HepG2 (cell line): ENCODE measurements around the gene CASZ1.

Experiments used
- ARNTL ChIP-seq: sonication (generic); formaldehyde crosslinking; IDR thresholded peaks from 2 replicates; pipeline ENCODE4 v1.4.0; 2020; ENCODE audit warnings: mild to moderate bottlenecking, missing genetic modification reagents
- MYC ChIP-seq: sonication (generic); formaldehyde crosslinking; IDR thresholded peaks from 2 replicates; pipeline ENCODE4 v1.9.0; 2021; ENCODE audit warnings: missing genetic modification reagents, borderline replicate concordance
- POLR2A ChIP-seq, 2 experiments: IDR thresholded peaks; 2 replicates each; pipeline ENCODE4 v1.6.1; 2011; ENCODE audit warnings: low read depth in 2 of 2, low read length in 2 of 2, mild to moderate bottlenecking in 1 of 2, moderate library complexity in 1 of 2; ENCODE audit not compliant: insufficient read depth in 1 of 2
- RAD21 ChIP-seq: fragments of 450-650 bp; formaldehyde crosslinking; IDR thresholded peaks from 2 replicates; pipeline ENCODE4 v1.5.0; 2020; ENCODE audit warnings: mild to moderate bottlenecking
- SRSF4 ChIP-seq: fragments of 200-400 bp; formaldehyde crosslinking; IDR thresholded peaks from one replicate; pipeline ENCODE4 v1.6.1; 2018; ENCODE audit warnings: mild to moderate bottlenecking, low read depth, low read length, moderate library complexity; ENCODE audit not compliant: poor library complexity, severe bottlenecking
- ZNF230 ChIP-seq: sonication (generic); formaldehyde crosslinking; IDR thresholded peaks from 2 replicates; pipeline ENCODE4 v1.4.0; 2020; ENCODE audit warnings: mild to moderate bottlenecking, missing genetic modification reagents
- ZNF292 ChIP-seq: sonication (generic); formaldehyde crosslinking; IDR thresholded peaks from 2 replicates; pipeline ENCODE4 v1.8.1; 2022; ENCODE audit warnings: mild to moderate bottlenecking, low read depth, missing genetic modification reagents, borderline replicate concordance
- TF ChIP-seq, protein P1 (sequence below): sonication (generic); formaldehyde crosslinking; IDR thresholded peaks from 2 replicates; pipeline ENCODE4 v1.4.0; 2020; ENCODE audit warnings: mild to moderate bottlenecking, missing genetic modification reagents
- TF ChIP-seq, protein P2 (sequence below): sonication (generic); formaldehyde crosslinking; IDR thresholded peaks from 2 replicates; pipeline ENCODE4 v1.4.0; 2020; ENCODE audit warnings: missing genetic modification reagents, mild to moderate bottlenecking, borderline replicate concordance
- TF ChIP-seq, protein P3 (sequence below): sonication (generic); formaldehyde crosslinking; IDR thresholded peaks from 2 replicates; pipeline ENCODE4 v1.4.0; 2020; ENCODE audit warnings: mild to moderate bottlenecking, missing genetic modification reagents

DNA sequence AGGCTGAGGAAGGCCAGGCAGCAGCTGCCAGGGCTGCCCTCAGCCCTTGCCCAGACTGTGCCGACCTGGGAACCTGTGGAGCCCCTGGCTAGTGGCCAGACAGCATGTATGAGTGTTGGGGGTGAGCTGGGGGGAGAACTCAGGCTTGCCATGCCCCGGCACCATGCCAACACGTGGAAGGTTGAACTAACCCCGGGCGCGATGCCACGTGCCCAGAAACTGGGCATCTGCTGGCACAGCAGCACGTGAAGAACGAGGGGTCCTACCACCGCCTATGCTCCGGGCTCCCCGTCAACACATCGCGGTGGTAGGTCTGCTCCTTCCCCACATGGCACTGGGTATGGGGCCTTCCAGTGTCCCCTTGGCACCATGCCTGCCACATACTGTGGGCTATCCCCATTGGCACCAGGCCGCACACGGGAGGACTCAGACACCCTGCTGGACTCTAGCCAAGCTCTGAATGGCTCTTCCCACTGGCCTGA lies 68.7 kb downstream of the CASZ1 start:
- TF ChIP-seq SRSF4 (no peak), ZNF230 (no peak), ARNTL (CRISPR knock-in tag) (no peak), POLR2A (IDR thresholded peaks at IDR 0.05; ENCODE audit: insufficient read depth in 1 of 2, low read depth in 2 of 2, low read length in 2 of 2) (no peak), RAD21 (CRISPR knock-in tag) (no peak), ZNF292 (CRISPR knock-in tag) (no peak), MYC (CRISPR knock-in tag) (no peak)
- TF ChIP-seq, protein P1, sequence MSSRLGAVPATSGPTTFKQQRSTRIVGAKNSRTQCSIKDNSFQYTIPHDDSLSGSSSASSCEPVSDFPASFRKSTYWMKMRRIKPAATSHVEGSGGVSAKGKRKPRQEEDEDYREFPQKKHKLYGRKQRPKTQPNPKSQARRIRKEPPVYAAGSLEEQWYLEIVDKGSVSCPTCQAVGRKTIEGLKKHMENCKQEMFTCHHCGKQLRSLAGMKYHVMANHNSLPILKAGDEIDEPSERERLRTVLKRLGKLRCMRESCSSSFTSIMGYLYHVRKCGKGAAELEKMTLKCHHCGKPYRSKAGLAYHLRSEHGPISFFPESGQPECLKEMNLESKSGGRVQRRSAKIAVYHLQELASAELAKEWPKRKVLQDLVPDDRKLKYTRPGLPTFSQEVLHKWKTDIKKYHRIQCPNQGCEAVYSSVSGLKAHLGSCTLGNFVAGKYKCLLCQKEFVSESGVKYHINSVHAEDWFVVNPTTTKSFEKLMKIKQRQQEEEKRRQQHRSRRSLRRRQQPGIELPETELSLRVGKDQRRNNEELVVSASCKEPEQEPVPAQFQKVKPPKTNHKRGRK (CRISPR knock-in tag), result no peak
- TF ChIP-seq, protein P2, sequence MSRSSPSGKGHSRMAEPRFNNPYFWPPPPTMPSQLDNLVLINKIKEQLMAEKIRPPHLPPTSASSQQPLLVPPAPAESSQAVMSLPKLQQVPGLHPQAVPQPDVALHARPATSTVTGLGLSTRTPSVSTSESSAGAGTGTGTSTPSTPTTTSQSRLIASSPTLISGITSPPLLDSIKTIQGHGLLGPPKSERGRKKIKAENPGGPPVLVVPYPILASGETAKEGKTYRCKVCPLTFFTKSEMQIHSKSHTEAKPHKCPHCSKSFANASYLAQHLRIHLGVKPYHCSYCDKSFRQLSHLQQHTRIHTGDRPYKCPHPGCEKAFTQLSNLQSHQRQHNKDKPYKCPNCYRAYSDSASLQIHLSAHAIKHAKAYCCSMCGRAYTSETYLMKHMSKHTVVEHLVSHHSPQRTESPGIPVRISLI (CRISPR knock-in tag), result no peak
- TF ChIP-seq, protein P3, sequence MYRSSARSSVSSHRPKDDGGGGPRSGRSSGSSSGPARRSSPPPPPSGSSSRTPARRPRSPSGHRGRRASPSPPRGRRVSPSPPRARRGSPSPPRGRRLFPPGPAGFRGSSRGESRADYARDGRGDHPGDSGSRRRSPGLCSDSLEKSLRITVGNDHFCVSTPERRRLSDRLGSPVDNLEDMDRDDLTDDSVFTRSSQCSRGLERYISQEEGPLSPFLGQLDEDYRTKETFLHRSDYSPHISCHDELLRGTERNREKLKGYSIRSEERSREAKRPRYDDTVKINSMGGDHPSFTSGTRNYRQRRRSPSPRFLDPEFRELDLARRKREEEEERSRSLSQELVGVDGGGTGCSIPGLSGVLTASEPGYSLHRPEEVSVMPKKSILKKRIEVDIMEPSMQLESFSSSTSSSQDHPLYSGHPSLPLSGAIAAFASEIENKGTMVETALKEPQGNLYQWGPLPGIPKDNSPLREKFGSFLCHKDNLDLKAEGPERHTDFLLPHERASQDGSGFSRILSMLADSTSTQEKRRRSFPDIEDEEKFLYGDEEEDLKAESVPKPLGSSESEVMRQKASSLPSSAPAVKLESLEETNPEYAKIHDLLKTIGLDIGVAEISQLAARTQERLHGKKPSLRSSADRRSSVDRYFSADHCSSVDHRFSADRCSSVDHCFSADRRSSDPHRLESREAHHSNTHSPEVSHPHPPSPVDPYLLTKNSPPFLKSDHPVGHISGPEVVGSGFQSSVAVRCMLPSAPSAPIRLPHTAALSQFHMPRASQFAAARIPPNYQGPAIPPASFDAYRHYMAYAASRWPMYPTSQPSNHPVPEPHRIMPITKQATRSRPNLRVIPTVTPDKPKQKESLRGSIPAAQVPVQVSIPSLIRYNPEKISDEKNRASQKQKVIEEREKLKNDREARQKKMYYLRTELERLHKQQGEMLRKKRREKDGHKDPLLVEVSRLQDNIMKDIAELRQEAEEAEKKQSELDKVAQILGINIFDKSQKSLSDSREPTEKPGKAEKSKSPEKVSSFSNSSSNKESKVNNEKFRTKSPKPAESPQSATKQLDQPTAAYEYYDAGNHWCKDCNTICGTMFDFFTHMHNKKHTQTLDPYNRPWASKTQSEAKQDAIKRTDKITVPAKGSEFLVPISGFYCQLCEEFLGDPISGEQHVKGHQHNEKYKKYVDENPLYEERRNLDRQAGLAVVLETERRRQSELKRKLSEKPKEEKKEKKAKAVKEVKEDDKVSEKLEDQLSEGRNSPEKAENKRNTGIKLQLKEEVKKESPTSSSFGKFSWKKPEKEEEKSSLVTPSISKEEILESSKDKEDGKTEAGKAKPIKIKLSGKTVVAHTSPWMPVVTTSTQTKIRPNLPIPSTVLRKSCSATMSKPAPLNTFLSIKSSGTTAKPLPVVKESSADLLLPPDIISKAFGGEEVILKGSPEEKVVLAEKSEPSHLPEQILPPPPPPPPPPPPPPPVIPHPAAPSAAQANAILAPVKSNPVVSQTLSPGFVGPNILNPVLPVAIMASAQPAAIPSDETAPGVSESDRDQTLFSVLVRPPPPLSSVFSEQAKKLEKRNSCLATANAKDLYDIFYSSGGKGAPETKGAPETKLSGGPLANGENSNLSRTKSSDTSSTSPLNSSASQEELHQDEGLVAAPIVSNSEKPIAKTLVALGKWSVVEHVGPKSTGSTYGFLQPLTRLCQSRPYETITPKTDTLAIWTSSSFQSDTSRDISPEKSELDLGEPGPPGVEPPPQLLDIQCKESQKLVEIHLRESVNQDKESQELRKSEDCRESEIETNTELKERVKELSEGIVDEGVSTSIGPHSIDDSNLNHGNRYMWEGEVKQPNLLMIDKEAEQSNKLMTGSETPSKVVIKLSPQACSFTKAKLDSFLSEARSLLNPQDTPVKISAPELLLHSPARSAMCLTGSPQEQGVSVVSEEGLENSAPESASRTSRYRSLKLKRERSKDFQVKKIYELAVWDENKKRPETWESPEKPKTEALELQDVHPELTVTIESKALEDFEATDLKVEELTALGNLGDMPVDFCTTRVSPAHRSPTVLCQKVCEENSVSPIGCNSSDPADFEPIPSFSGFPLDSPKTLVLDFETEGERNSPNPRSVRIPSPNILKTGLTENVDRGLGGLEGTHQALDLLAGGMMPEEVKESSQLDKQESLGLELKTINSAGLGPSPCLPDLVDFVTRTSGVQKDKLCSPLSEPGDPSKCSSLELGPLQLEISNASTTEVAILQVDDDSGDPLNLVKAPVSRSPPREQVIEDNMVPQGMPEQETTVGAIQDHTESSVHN (CRISPR knock-in tag), result no peak
